ENCODE data around the gene KCNQ5.

KCNQ5 gene

GRCh38 chr6:72948153-72948552 is 326.3 kb downstream of the KCNQ5 start:
- Mint-ChIP-seq H3K27me3 (no peaks in the 10 kb centered on the region), H3K9me3 (ENCODE audit: low read depth) (no peaks in the 10 kb centered on the region), H3K4me1 (ENCODE audit: low read depth) (no peaks in the 10 kb centered on the region), H3K27ac (no peak overlapping the region), H3K4me3 (no peak overlapping the region), H3K36me3 (peaks cover 4% of the 10 kb centered on the region)

- Mint-ChIP-seq H3K36me3 (peaks cover 4% of the 10 kb centered on the region), H3K4me3 (no peak overlapping the region), H3K27ac (no peak overlapping the region), H3K4me1 (ENCODE audit: low read depth) (peaks cover 8% of the 10 kb centered on the region), H3K9me3 (ENCODE audit: low read depth) (no peaks in the 10 kb centered on the region), H3K27me3 (no peaks in the 10 kb centered on the region)
Measured at GRCh38 chr6:72950114-72950860, 328.4 kb downstream of the KCNQ5 start.

- Mint-ChIP-seq H3K4me1 (ENCODE audit: low read depth) (peaks cover 8% of the 10 kb centered on the region), H3K9me3 (ENCODE audit: low read depth) (no peaks in the 10 kb centered on the region), H3K36me3 (peaks cover 7% of the 10 kb centered on the region), H3K4me3 (no peak overlapping the region), H3K27me3 (no peaks in the 10 kb centered on the region), H3K27ac (no peak overlapping the region)
Measured at GRCh38 chr6:72952808-72953630, 331.2 kb downstream of the KCNQ5 start.

GRCh38 chr6:72953971-72954381 is 332.1 kb downstream of the KCNQ5 start:
- Mint-ChIP-seq H3K27me3 (no peaks in the 10 kb centered on the region), H3K4me1 (ENCODE audit: low read depth) (peaks cover 8% of the 10 kb centered on the region), H3K4me3 (no peak overlapping the region), H3K27ac (no peak overlapping the region), H3K36me3 (peaks cover 7% of the 10 kb centered on the region), H3K9me3 (ENCODE audit: low read depth) (no peaks in the 10 kb centered on the region)

- no peaks in the 10 kb centered on the region for H3K9me3 Mint-ChIP-seq (ENCODE audit: low read depth)
- H3K36me3 Mint-ChIP-seq: peaks cover 7% of the 10 kb centered on the region
- no peak overlapping the region for H3K27ac Mint-ChIP-seq
- no peaks in the 10 kb centered on the region for H3K27me3 Mint-ChIP-seq
- H3K4me3 Mint-ChIP-seq: no peak overlapping the region
- H3K4me1 Mint-ChIP-seq (ENCODE audit: low read depth): peaks cover 8% of the 10 kb centered on the region
Measured at GRCh38 chr6:72954716-72955115, 332.9 kb downstream of the KCNQ5 start.

- Mint-ChIP-seq H3K4me1 (ENCODE audit: low read depth) (peaks cover 8% of the 10 kb centered on the region), H3K27ac (no peak overlapping the region), H3K27me3 (no peaks in the 10 kb centered on the region), H3K4me3 (no peak overlapping the region), H3K36me3 (peaks cover 7% of the 10 kb centered on the region), H3K9me3 (ENCODE audit: low read depth) (no peaks in the 10 kb centered on the region)
Measured at GRCh38 chr6:72955666-72956065, 333.8 kb downstream of the KCNQ5 start.

- H3K9me3 Mint-ChIP-seq (ENCODE audit: low read depth): no peaks in the 10 kb centered on the region
- no peak overlapping the region for H3K27ac Mint-ChIP-seq
- H3K27me3 Mint-ChIP-seq: no peaks in the 10 kb centered on the region
- peaks cover 8% of the 10 kb centered on the region for H3K4me1 Mint-ChIP-seq (ENCODE audit: low read depth)
- H3K36me3 Mint-ChIP-seq: peaks cover 7% of the 10 kb centered on the region
- no peak overlapping the region for H3K4me3 Mint-ChIP-seq
Measured at GRCh38 chr6:72956272-72956671, 334.4 kb downstream of the KCNQ5 start.

GRCh38 chr6:72959821-72960220 is 338.0 kb downstream of the KCNQ5 start:
- H3K27ac Mint-ChIP-seq: no peak overlapping the region
- H3K4me1 Mint-ChIP-seq (ENCODE audit: low read depth): no peaks in the 10 kb centered on the region
- H3K9me3 Mint-ChIP-seq (ENCODE audit: low read depth): no peaks in the 10 kb centered on the region
- H3K27me3 Mint-ChIP-seq: no peaks in the 10 kb centered on the region
- no peak overlapping the region for H3K4me3 Mint-ChIP-seq
- peaks cover 3% of the 10 kb centered on the region for H3K36me3 Mint-ChIP-seq

GRCh38 chr6:72963946-72964345 is 342.1 kb downstream of the KCNQ5 start:
- Mint-ChIP-seq H3K4me1 (ENCODE audit: low read depth) (no peaks in the 10 kb centered on the region), H3K4me3 (no peak overlapping the region), H3K27me3 (no peaks in the 10 kb centered on the region), H3K36me3 (peaks cover 3% of the 10 kb centered on the region), H3K27ac (no peak overlapping the region), H3K9me3 (ENCODE audit: low read depth) (no peaks in the 10 kb centered on the region)

GRCh38 chr6:72966628-72967280 is 344.9 kb downstream of the KCNQ5 start:
- Mint-ChIP-seq H3K36me3 (peaks cover 8% of the 10 kb centered on the region), H3K27ac (no peak overlapping the region), H3K9me3 (ENCODE audit: low read depth) (no peaks in the 10 kb centered on the region), H3K27me3 (no peaks in the 10 kb centered on the region), H3K4me3 (no peak overlapping the region), H3K4me1 (ENCODE audit: low read depth) (no peaks in the 10 kb centered on the region)

GRCh38 chr6:72967329-72967728 is 345.5 kb downstream of the KCNQ5 start:
- Mint-ChIP-seq H3K4me1 (ENCODE audit: low read depth) (no peaks in the 10 kb centered on the region), H3K27me3 (no peaks in the 10 kb centered on the region), H3K27ac (no peak overlapping the region), H3K9me3 (ENCODE audit: low read depth) (no peaks in the 10 kb centered on the region), H3K4me3 (no peak overlapping the region), H3K36me3 (peaks cover 8% of the 10 kb centered on the region)

- Mint-ChIP-seq H3K4me3 (no peak overlapping the region), H3K27ac (no peak overlapping the region), H3K36me3 (peaks cover 8% of the 10 kb centered on the region), H3K9me3 (ENCODE audit: low read depth) (no peaks in the 10 kb centered on the region), H3K27me3 (no peaks in the 10 kb centered on the region), H3K4me1 (ENCODE audit: low read depth) (no peaks in the 10 kb centered on the region)
Measured at GRCh38 chr6:72968704-72969103, 346.8 kb downstream of the KCNQ5 start.

- Mint-ChIP-seq H3K36me3 (peaks cover 11% of the 10 kb centered on the region), H3K27me3 (no peaks in the 10 kb centered on the region), H3K4me1 (ENCODE audit: low read depth) (no peaks in the 10 kb centered on the region)
Measured at GRCh38 chr6:72969666-72970065, 347.8 kb downstream of the KCNQ5 start.

GRCh38 chr6:72972579-72972978 is 350.7 kb downstream of the KCNQ5 start:
- Mint-ChIP-seq H3K27ac (no peak overlapping the region), H3K36me3 (peaks cover 7% of the 10 kb centered on the region), H3K4me3 (no peak overlapping the region), H3K27me3 (no peaks in the 10 kb centered on the region), H3K4me1 (ENCODE audit: low read depth) (no peaks in the 10 kb centered on the region), H3K9me3 (ENCODE audit: low read depth) (no peaks in the 10 kb centered on the region)

More at GRCh38 chr6:72969666-72970065, 347.8 kb downstream of the KCNQ5 start:
- Mint-ChIP-seq H3K4me3 (no peak overlapping the region), H3K9me3 (ENCODE audit: low read depth) (no peaks in the 10 kb centered on the region), H3K27ac (no peak overlapping the region)

GRCh38 chr6:72974276-72974675 is 352.4 kb downstream of the KCNQ5 start:
- H3K27me3 Mint-ChIP-seq: no peaks in the 10 kb centered on the region
- H3K4me3 Mint-ChIP-seq: no peak overlapping the region
- H3K9me3 Mint-ChIP-seq (ENCODE audit: low read depth): no peaks in the 10 kb centered on the region
- peaks cover 18% of the 10 kb centered on the region for H3K36me3 Mint-ChIP-seq
- no peaks in the 10 kb centered on the region for H3K4me1 Mint-ChIP-seq (ENCODE audit: low read depth)
- H3K27ac Mint-ChIP-seq: no peak overlapping the region
